ENCODE data around the gene GOPC.
"Not testable (repeated sequence)": the region's sequence is repeated elsewhere in the genome, so short reads cannot be mapped to it uniquely, and the experiment has no call there.

Gene GOPC

DNA sequence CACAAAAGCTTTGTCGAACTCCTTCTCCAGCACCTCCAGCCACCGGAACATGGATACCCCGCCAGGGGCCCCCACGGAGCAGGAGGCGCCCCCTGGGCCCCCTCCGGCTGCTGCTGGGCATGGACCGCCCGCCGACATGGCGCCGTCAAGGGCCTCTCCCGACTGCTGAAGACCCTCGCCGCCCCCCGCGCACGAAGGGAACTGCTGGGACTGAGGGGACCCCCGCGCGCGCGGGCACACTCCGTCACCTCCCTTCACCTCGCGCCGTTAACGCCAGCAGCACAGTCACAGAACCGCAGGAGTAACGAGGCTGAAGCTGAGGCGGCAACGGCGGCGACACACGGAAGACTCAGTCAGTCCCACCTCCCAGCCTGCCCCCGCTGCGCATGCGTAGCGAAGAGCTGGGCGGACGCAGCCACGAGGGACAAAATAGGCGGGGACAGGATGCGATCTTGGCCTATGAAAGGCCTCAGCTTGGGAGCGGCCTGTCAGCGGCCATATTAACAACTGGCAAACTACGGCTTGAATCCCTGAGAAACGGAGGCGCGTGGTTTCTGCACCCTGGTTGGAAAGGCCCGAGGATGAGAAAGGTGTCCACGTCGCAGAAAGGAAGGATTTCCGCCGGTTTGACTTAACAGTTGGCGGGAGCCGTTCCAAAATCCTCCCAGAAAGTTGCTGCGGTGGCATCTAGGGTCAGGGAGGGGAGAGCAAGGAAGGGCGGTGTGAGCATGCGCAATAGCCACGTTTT is at the start of gene GOPC:
GOPC (minus strand) TSS at position 361 of the 748 bp plus-strand sequence; CDS start at position 138, 223 bp downstream.
- peak; percentile 92 to 94 for DNase-seq

- not testable (repeated sequence) for DNase-seq
Observed at GRCh38 chr6:117651984-117652383, 49.7 kb upstream of the GOPC start.

GRCh38 chr6:117642976-117643375 is 40.7 kb upstream of the GOPC start:
- no peak for DNase-seq

DNA sequence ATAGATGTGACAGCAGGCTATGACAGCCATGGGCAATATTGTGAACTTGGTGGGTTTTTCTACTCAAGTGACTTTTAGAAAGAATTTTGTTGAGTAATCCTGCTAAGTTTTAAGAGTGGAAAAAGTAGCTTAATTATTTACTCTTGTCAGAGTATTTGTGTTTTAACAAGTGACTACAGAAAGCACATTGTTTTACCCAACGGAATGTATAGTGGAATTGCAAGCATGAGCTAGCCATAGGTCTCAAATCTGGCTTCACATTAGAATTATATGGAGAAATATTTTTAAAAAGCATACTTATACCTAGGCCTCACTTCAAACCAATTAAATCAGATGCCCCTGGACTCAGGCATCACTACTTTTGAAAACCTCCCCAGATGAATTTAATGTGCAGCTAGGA is 35.5 kb upstream of the GOPC start:
- DNase-seq: no peak

GRCh38 chr6:117629119-117629660 is 26.9 kb upstream of the GOPC start:
- no peak for DNase-seq

GRCh38 chr6:117627533-117627932 is 25.2 kb upstream of the GOPC start:
- no peak for DNase-seq

DNA sequence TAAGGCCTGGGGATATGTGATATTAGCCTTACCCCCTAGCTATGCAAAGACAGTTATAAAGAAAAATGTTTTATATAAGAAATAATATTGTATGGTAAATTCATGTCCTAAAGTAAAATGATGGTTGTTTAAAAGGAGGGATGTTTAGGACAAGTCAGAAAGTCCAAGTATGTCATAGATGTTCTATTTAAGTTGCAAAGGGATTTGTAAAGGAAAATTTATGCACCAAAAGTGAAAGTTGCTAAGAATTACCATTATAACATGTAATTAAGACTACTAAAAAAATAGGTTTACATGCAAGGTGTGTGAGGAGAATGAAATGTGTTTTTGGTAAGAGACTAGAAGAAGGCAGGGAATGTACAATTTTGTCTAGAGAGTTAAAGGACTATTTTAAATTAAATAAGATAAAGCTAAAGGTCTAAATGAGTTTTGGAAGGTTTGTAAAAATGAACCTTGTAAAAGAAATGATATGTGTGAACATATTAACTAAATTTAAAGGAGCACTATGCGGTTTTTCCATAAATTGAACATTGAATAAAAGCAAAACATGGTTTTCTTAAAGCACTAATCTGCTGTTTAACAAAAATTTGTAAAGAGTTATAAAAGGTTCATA is 22.7 kb upstream of the GOPC start:
- no peak for DNase-seq

- no peak for DNase-seq
Observed at GRCh38 chr6:117619178-117619577, 16.9 kb upstream of the GOPC start.

GRCh38 chr6:117617210-117618035 is 15.1 kb upstream of the GOPC start:
- no peak for DNase-seq

DNA sequence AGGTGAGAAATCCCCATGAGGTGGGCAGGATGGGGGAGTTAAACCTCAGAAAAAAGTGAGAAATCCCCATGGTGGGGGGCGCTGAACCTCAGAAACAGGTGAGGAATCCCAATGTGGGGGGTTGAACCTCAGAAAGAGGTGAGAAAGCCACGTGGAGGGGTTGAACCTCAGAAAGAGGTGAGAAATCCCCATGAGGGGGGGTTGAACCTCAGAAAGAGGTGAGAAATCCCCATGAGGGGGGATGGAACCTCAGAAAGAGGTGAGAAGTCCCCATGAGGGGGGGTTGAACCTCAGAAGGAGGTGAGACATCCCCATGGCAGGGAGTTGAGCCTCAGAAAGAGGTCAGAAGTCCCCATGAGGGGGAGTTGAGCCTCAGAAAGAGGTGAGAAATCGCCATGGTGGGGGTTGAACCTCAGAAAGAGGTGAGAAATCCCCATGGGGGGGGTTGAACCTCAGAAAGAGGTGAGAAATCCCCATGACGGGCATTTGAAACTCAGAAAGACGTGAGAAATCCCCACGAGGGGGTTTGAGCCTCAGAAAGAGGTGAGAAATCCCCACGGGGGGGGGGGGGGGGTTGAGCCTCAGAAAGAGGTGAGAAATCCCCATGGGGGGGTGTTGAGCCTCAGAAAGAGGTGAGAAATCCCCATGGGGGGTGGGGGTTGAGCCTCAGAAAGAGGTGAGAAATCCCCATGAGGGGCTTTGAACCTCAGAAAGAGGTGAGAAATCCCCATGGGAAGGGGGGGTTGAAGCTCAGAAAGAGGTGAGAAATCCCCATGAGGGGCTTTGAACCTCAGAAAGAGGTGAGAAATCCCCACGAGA is 14.3 kb upstream of the GOPC start:
- DNase-seq: peak; percentile 26 to 32

DNA sequence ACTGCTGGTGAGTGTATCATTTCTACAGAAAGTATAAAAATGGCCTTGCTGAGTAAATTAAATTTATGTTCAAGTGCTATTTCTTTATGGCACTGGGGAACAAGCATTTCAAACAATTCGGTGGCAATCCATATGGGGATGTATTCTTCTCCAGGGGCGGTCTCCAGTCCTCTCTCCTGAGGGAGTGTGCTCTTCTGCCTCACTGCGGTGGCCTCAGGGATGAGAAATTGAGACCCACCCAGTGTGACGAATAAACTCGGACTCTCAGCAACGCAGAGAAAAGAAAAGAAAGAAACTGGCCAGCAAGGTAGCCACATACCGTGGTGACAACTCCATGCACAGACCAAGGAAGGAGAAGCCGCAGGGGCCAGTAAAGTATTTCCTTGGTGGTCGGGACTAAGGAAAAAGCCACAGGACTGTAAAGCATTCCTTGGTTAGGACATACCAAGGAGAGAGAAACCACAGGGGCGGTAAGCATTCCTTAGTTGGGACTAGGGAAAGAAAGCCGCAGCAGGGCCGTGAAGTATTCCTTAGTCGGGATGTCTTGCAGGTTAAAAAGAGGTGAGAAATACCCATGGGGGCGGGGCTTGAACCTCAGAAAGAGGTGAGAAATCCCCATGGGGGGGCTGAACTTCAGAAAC is 13.6 kb upstream of the GOPC start:
- DNase-seq: no peak

DNA sequence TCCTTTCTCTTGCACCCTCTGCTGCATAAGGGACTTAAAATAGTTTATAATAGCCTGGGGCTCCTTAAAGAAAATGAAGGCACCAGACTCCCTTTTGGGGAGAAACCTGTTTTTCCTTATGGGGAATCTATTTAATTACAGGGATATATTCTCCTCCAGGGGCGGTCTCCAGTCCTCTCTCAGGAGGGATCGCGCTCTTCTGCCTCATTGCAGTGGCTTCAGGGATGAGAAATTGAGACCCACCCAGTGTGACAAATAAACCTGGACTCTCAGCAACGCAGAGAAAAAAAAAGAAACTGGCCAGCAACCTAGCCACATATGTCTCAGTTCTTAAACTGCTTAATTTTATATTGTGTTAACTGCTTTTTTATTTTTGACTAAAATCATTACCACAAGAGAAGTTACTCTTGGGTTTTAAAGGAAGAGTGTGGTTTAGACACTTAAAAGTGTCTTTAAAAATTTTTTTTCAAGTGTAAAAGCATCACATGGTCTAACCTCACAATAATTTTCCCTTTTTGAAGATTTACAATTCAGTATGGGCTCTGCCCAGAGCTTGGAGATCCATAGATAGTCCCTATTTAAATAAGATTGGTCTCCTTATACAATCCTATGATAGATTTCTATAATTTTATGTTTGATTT is 11.7 kb upstream of the GOPC start:
- no peak for DNase-seq

- no peak for DNase-seq
Observed at GRCh38 chr6:117607511-117607910, 5.2 kb upstream of the GOPC start.

DNA sequence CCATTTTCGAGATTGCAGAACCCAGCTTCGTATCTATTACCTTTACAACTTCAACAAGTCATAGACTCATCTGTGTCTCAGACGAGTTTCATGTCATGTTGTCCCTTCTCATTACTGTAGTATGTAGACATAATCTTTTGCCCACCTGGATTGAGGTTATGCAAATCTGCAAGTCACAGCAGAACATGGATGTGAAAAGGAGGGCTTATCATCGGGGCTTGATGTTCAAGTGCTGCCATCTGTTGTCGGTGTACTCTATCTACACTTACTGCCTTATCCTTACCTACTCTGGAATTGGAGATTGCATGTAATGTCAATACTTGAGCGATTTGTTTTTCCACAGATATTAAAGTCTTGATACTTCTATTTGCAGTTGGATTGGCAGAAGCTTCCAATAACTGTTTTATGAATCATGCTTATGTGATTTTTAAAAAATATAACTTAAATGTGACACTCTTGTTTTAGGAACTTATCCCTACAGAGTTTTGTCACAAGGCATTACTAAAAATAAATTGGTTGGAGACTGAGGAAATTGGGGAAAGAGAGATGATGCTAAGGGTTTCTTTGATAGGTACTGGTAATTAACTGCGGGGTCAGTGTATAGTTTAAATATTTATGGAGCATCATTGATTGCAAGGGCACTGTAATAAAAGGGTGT is 3.0 kb upstream of the GOPC start:
- DNase-seq: peak in 1 of 2 experiments; percentile 42

- no peak for DNase-seq
Observed at GRCh38 chr6:117603821-117604220, 1.5 kb upstream of the GOPC start.

DNA sequence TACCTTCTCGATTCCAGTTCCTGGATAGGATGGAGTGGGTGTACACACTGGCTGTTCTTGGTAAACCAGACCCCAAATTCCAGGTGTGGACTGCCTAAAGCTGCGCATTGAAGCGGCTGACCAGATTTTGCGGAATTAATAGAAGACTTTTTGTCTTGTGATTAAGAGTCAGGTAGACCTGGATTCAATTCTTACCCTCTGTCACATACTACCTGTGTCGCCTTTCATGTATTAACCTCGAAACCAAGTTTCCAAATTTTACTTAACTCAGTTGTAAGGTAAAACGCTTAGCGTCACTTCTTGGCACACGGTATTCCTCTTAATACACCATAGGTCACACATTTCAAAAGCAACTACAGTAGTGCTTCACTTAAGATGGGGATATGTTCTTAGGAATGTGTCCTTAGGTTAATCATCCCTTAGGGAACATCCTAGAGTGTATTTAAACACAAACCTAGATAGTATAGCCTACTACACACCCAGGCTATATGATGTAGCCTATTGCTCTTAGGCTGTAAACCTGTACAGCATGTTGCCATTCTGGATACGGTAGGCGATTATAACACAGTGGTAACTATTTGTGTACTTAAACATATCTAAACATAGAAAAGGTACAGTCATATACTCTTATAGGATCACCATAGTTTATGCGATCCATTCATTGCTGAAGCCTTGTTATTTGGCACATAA is 733 bp upstream of the GOPC start:
- DNase-seq: no peak

- no peak for DNase-seq
Observed at GRCh38 chr6:117601811-117602150, 530 bp downstream of the GOPC start.

- DNase-seq: no peak
Observed at GRCh38 chr6:117600008-117600743, 2.1 kb downstream of the GOPC start.

GRCh38 chr6:117597755-117598154 is 4.6 kb downstream of the GOPC start:
- DNase-seq: no peak

Data from activated T-cell treated with anti-CD3 and anti-CD28 coated beads, Interleukin-2, amount 50 U/mL, for 48 hours (primary cell).